NCI-H748 (cell line): Measurements from ENCODE around the gene CD7.

Source experiments
- DNase-seq: peaks from one replicate; lab custom pipeline; 2025; ENCODE audit not compliant: unreplicated experiment; lab: John Stamatoyannopoulos, UW

The CD7 gene

GRCh38 chr17:82315703-82316358, 1.6 kb downstream of the CD7 start:
- DNase-seq: no peak

GRCh38 chr17:82314727-82315605, 2.4 kb downstream of the CD7 start:
- no peak for DNase-seq

- DNase-seq: no peak
Measured at GRCh38 chr17:82314012-82314726, 3.2 kb downstream of the CD7 start.

- no peak for DNase-seq
Measured at GRCh38 chr17:82313195-82314011, 4.0 kb downstream of the CD7 start.

GRCh38 chr17:82311971-82312370, 5.4 kb downstream of the CD7 start:
- no peak for DNase-seq

GRCh38 chr17:82310877-82311276, 6.5 kb downstream of the CD7 start:
- no peak for DNase-seq

- DNase-seq: no peak
Measured at GRCh38 chr17:82309656-82310570, 7.5 kb downstream of the CD7 start.

GRCh38 chr17:82305727-82306300, 11.6 kb downstream of the CD7 start:
- no peak for DNase-seq

- DNase-seq: no peak
Measured at GRCh38 chr17:82304826-82305726, 12.3 kb downstream of the CD7 start.

- no peak for DNase-seq
Measured at GRCh38 chr17:82303944-82304808, 13.2 kb downstream of the CD7 start.

- DNase-seq: no peak
Measured at GRCh38 chr17:82302991-82303943, 14.1 kb downstream of the CD7 start.

- no peak for DNase-seq
Measured at GRCh38 chr17:82302568-82302963, 14.8 kb downstream of the CD7 start.

GRCh38 chr17:82301916-82302567, 15.4 kb downstream of the CD7 start:
- no peak for DNase-seq

- DNase-seq: no peak
Measured at GRCh38 chr17:82301300-82301915, 16.0 kb downstream of the CD7 start.

- peak; percentile 43 for DNase-seq
Measured at GRCh38 chr17:82300707-82301270, 16.6 kb downstream of the CD7 start.
